ENCODE measurements around the gene TLCD1.

TLCD1 gene

DNA sequence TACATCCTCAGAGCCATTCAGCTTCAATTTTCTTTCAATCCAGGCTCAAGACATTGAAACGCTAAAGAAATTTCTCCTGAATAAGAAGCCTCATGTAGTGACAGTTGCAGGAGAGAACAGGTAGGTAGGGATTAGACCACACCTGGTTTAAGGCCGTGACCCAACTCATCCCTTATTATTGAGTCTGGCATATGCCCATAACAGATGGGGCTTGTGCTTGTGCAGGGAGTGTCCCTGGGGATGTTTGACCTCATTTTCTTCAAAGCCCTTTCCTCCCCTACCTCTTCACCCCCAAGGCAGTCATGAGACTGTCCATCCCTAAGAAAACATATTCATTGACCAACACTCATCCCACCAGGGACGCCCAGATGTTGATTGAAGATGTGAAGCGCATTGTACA is 39.7 kb downstream of the TLCD1 start:
- no peak for DNase-seq (ENCODE audit: low read depth in 3 of 3)

DNA sequence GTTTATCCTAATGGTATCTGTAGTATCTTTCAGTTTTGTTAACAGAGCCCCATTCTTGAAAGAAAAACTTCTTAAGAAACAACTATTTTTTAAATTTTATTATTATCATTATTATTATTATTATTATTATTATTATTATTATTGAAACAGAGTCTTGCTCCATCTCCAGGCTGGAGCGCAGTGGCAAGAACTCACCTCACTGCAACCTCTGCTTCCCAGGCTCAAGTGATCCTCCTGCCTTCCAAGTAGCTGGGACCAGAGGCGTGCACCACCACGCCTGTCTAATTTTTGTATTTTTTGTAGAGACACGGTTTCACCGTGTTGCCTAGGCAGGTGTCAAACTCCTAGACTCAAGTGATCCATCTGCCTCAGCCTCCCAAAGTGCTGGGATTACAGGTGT is 40.7 kb downstream of the TLCD1 start:
- no peak for DNase-seq (ENCODE audit: low read depth in 3 of 3)

DNA sequence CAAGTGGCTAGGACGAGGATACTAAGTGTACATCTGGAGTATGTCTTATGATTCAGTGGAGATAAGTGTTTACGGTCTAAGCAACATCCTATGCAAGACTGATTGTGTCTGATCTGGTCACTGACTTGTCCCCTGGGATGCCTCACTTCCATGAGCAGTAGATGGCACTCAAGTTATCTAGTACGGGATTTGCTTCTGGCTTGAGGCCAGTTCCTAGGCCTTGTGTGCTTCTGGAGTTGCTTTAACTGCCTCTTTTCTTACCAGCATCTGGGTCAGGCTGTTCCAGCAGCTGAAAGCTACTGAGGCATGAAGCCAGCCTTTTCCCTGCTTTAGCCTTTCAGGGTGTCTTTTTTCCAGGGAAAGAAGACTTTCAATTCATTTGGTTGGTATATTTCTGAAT is 41.1 kb downstream of the TLCD1 start:
- DNase-seq (ENCODE audit: low read depth in 3 of 3): no peak

DNA sequence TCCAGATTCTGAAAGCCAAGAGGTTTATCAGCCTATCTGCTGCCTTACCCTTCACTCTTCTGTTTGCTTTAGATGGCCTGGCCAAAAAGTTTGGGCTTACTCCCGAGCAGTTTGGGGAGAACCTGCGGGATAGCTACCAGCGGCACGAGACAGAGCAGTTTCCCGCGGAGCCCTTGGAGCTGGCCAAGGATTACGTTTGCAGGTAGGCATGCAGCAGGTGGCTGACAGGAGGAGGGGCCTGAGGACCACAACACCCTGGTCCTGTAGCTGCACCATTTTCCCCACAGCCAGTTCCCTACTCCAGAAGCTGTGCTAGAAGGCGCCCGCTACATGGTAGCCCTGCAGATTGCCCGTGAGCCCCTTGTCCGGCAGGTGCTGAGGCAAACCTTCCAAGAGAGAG is 43.4 kb downstream of the TLCD1 start:
- no peak for DNase-seq (ENCODE audit: low read depth in 3 of 3)

DNA sequence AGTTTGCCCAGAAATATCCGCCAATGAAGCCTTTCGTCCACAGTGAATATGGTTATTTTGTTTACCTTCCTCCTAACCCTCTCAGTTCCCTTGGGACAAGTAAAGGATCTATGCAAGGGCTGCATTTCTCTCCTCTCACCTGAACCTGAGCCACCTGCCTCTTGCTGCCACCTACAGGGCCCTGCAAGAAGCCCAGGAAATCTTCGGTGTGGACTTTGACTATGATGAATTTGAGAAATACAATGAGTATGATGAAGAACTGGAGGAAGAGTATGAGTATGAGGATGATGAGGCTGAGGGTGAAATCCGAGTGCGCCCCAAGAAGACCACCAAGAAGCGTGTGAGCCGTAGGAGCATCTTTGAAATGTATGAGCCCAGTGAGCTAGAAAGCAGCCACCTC is 50.1 kb downstream of the TLCD1 start:
- no peak for DNase-seq (ENCODE audit: low read depth in 3 of 3)

DNA sequence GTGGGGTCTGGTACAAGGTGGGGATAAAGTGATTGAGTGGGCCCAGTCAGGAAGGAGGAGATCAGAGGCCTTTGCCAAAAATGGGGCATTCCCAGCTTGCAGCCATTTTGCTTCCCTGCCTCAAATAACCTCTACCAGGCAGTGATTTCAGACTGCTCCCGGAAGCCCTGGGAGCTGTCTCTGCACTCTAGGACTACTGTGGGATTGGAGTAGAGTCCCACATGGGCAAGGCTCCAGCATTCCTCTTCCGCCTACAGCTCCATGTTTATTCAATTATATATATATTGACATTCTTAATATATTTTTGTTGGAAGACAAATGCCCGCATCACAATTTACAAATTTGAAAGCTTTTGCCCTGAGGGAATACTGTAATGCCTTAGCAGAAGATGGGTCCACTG is 50.5 kb downstream of the TLCD1 start:
- no peak for DNase-seq (ENCODE audit: low read depth in 3 of 3)
